ENCODE data around the gene RNF41. TPM values are rescaled to one million over a fixed set of nuclear protein-coding genes. Genes with fewer than 3 reads are reported as not detected.
"Not testable (repeated sequence)": the region's sequence is repeated elsewhere in the genome, so short reads cannot be mapped to it uniquely, and the experiment has no call there.

RNF41 gene
- total and polyA plus RNA-seq, 2 donors (not counting 3 experiments of a cell fraction or from before 2014, with no cell fraction given), result 88.3 to 203 TPM

GRCh38 chr12:56196818-56197550 lies 24.7 kb downstream of the RNF41 start:
- H3K9me3 ChIP-seq (replicated peaks; ENCODE audit: control insufficient read depth, insufficient read depth, low read length); H3K4me2 ChIP-seq (ENCODE audit: insufficient read depth, low read length); H3K27me3 ChIP-seq (ENCODE audit: control insufficient read depth in 2 of 2, insufficient read depth in 2 of 2, low read length in 2 of 2); H4K20me1 ChIP-seq (replicated peaks; ENCODE audit: control insufficient read depth, extremely low read depth, insufficient read depth, low read length); H3K9me1 ChIP-seq (replicated peaks; ENCODE audit: control insufficient read depth, extremely low read depth, insufficient read depth, low read length); dilution Hi-C loops (cut with MboI; ENCODE audit: extremely low pct_ligation_motif_present, low sequenced_read_pairs); H3K36me3 ChIP-seq (ENCODE audit: control insufficient read depth in 2 of 2, extremely low read depth in 1 of 2, insufficient read depth in 2 of 2, low read length in 2 of 2); H3K4me3 ChIP-seq (replicated peaks in 1 of 3; ENCODE audit: insufficient read depth in 1 of 3, low read depth in 1 of 3, low read length in 3 of 3); H2AFZ ChIP-seq (ENCODE audit: low read depth, low read length); H3K79me2 ChIP-seq (ENCODE audit: control insufficient read depth, insufficient read depth, low read length): not testable (repeated sequence)
- peak; percentile 97 for FAIRE-seq
- TF ChIP-seq FOS (IDR thresholded peaks at IDR 0.05; ENCODE audit: borderline replicate concordance, insufficient read depth, low read length), result peak; percentile 55
- TF ChIP-seq JUN (IDR thresholded peaks at IDR 0.05; ENCODE audit: borderline replicate concordance, insufficient read depth, insufficient read length, low read depth), result peak; percentile 94
- peak; percentile 88 for TF ChIP-seq GATA2 (IDR thresholded peaks at IDR 0.05; ENCODE audit: insufficient read depth, insufficient read length, low read depth, low read length)
- peak; percentile 52 for TF ChIP-seq POLR2AphosphoS5 (IDR thresholded peaks at IDR 0.05; ENCODE audit: insufficient read depth, low read depth, low read length)
- peak overlapping the region; percentile 68 for H3K9ac ChIP-seq (replicated peaks; ENCODE audit: extremely low read depth, insufficient read depth, low read length)
- ChIA-PET POLR2A (interaction anchor here (0.6 to 4.5 kb wide), 6 partner anchors 25 to 432 kb away, joined by 3 to 37 read pairs (median 4); partner anchors contain the start of genes CS, RNF41 and ZC3H10), CTCF (interaction anchor here (0.7 to 4.5 kb wide), 5 partner anchors 8 to 25 kb away, joined by 3 to 42 read pairs (median 17); partner anchors contain the start of genes RNF41 and SMARCC2)
- H3K4me1 ChIP-seq (ENCODE audit: control insufficient read depth, extremely low read depth, insufficient read depth, low read length), result peaks cover 24% of the 10 kb centered on the region
- intact Hi-C loops (cut with micrococcal nuclease), result loop anchor here (1.0 kb wide), 1 partner anchor 27 kb away; the partner anchor contains the start of gene NABP2
- BruUV-seq (replicated peaks), result TSS peak; percentile 39
- DNase-seq (ENCODE audit: low read depth, low spot score), result peak; percentile 94
- H3K27ac ChIP-seq (ENCODE audit: insufficient read depth, low read depth, low read length), result peak overlapping the region; percentile 97

- H3K27me3 ChIP-seq (ENCODE audit: control insufficient read depth in 2 of 2, insufficient read depth in 2 of 2, low read length in 2 of 2), result no peaks in the 10 kb centered on the region
- ChIA-PET CTCF (interaction anchor here (2.1 to 2.4 kb wide), 2 partner anchors 13 to 29 kb away, joined by 8 to 15 read pairs; partner anchors contain the start of gene RNF41), POLR2A (no interaction called here)
- peak overlapping the region; percentile 90 for H2AFZ ChIP-seq (ENCODE audit: low read depth, low read length)
- TF ChIP-seq CTCF (IDR thresholded peaks at IDR 0.05; ENCODE audit: extremely low read depth in 1 of 2, insufficient read depth in 1 of 2, low read depth in 1 of 2, low read length in 2 of 2) (peak; percentile 61 to 76), POLR2AphosphoS5 (IDR thresholded peaks at IDR 0.05; ENCODE audit: insufficient read depth, low read depth, low read length) (no peak)
- H3K79me2 ChIP-seq (ENCODE audit: control insufficient read depth, insufficient read depth, low read length), result peaks cover 10% of the 10 kb centered on the region
- no peaks in the 10 kb centered on the region for H3K9me3 ChIP-seq (replicated peaks; ENCODE audit: control insufficient read depth, insufficient read depth, low read length)
- no peak overlapping the region for H3K4me3 ChIP-seq (replicated peaks in 1 of 3; ENCODE audit: insufficient read depth in 1 of 3, low read depth in 1 of 3, low read length in 3 of 3)
- no TSS peak for BruUV-seq (replicated peaks)
- no peak overlapping the region for H3K27ac ChIP-seq (ENCODE audit: insufficient read depth, low read depth, low read length)
- intact Hi-C loops (cut with micrococcal nuclease) (loop anchor here (1.0 to 2.0 kb wide), 5 partner anchors 31 to 272 kb away; partner anchors contain the start of genes ANKRD52, CS and NABP2), dilution Hi-C loops (cut with MboI; ENCODE audit: extremely low pct_ligation_motif_present, low sequenced_read_pairs) (no loop called here)
- FAIRE-seq, result peak; percentile 97
- H3K9me1 ChIP-seq (replicated peaks; ENCODE audit: control insufficient read depth, extremely low read depth, insufficient read depth, low read length), result no peaks in the 10 kb centered on the region
- peaks cover 23% of the 10 kb centered on the region for H3K4me1 ChIP-seq (ENCODE audit: control insufficient read depth, extremely low read depth, insufficient read depth, low read length)
- no peak overlapping the region for H3K9ac ChIP-seq (replicated peaks; ENCODE audit: extremely low read depth, insufficient read depth, low read length)
- no peaks in the 10 kb centered on the region for H3K36me3 ChIP-seq (ENCODE audit: control insufficient read depth in 2 of 2, extremely low read depth in 1 of 2, insufficient read depth in 2 of 2, low read length in 2 of 2)
- no peak overlapping the region for H3K4me2 ChIP-seq (ENCODE audit: insufficient read depth, low read length)
- H4K20me1 ChIP-seq (replicated peaks; ENCODE audit: control insufficient read depth, extremely low read depth, insufficient read depth, low read length), result no peaks in the 10 kb centered on the region
- peak; percentile 85 for DNase-seq (ENCODE audit: low read depth, low spot score)
Observed at GRCh38 chr12:56193025-56193578, 28.6 kb downstream of the RNF41 start.

Measured in endothelial cell of umbilical vein (primary cell).